Measurements from ENCODE around the gene CELF2. TPM values are rescaled to one million over a fixed set of nuclear protein-coding genes. Genes with fewer than 3 reads are reported as not detected.

The CELF2 gene
- total RNA-seq, 2 experiments from 2014 or later = 197 to 205 TPM

DNA sequence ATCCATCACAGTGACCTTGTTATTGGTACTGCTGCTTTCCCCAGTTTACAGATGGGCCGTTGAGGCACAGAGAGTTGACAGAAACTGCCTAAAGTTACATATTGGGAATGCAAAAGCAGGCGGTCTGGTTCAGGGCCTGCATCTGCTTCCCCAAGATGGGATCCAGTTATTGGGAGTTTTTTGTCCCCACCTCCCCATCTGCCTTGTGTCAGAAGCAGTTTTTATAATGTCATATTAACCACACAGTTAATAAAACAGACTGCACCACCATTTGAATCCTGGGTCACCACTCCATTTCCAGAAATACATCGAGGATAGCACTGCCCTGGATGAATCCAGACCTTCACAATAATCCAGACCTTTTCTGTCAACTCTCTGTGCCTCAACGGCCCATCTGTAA, 67.9 kb downstream of the CELF2 start:
- intact Hi-C loops (cut with DNase I, micrococcal nuclease) = no loop called here
- no peaks in the 10 kb centered on the region for H3K36me3 ChIP-seq (ENCODE audit: insufficient read depth, low read length)
- peaks cover 18% of the 10 kb centered on the region for H3K4me1 ChIP-seq (ENCODE audit: insufficient read depth, low read length)
- TF ChIP-seq, protein P1, sequence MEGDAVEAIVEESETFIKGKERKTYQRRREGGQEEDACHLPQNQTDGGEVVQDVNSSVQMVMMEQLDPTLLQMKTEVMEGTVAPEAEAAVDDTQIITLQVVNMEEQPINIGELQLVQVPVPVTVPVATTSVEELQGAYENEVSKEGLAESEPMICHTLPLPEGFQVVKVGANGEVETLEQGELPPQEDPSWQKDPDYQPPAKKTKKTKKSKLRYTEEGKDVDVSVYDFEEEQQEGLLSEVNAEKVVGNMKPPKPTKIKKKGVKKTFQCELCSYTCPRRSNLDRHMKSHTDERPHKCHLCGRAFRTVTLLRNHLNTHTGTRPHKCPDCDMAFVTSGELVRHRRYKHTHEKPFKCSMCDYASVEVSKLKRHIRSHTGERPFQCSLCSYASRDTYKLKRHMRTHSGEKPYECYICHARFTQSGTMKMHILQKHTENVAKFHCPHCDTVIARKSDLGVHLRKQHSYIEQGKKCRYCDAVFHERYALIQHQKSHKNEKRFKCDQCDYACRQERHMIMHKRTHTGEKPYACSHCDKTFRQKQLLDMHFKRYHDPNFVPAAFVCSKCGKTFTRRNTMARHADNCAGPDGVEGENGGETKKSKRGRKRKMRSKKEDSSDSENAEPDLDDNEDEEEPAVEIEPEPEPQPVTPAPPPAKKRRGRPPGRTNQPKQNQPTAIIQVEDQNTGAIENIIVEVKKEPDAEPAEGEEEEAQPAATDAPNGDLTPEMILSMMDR (IDR thresholded peaks at IDR 0.05) = no peak
- H3K27ac ChIP-seq (ENCODE audit: low read depth in 1 of 2, low read length in 2 of 2) = no peak overlapping the region
- H3K9me3 ChIP-seq (ENCODE audit: control insufficient read depth in 1 of 2, insufficient read depth in 1 of 2, low read length in 2 of 2) = no peaks in the 10 kb centered on the region
- POLR2A ChIA-PET = no interaction called here
- no peaks in the 10 kb centered on the region for H3K36me3 Mint-ChIP-seq (ENCODE audit: low read depth)
- CTCF ChIA-PET = no interaction called here
- no peaks in the 10 kb centered on the region for H3K27me3 Mint-ChIP-seq
- H3K4me3 Mint-ChIP-seq = no peak overlapping the region
- H3K4me1 Mint-ChIP-seq (ENCODE audit: low read depth) = no peaks in the 10 kb centered on the region
- no peaks in the 10 kb centered on the region for H3K27me3 ChIP-seq (ENCODE audit: control insufficient read depth in 1 of 2, insufficient read depth in 2 of 2, low read length in 2 of 2)
- no peak overlapping the region for H3K27ac Mint-ChIP-seq
- DNase-seq (no peak), ATAC-seq (ENCODE audit: poor library complexity) (no peak)
- H3K4me3 ChIP-seq (ENCODE audit: low read length) = no peak overlapping the region
- no peaks in the 10 kb centered on the region for H3K9me3 Mint-ChIP-seq

DNA sequence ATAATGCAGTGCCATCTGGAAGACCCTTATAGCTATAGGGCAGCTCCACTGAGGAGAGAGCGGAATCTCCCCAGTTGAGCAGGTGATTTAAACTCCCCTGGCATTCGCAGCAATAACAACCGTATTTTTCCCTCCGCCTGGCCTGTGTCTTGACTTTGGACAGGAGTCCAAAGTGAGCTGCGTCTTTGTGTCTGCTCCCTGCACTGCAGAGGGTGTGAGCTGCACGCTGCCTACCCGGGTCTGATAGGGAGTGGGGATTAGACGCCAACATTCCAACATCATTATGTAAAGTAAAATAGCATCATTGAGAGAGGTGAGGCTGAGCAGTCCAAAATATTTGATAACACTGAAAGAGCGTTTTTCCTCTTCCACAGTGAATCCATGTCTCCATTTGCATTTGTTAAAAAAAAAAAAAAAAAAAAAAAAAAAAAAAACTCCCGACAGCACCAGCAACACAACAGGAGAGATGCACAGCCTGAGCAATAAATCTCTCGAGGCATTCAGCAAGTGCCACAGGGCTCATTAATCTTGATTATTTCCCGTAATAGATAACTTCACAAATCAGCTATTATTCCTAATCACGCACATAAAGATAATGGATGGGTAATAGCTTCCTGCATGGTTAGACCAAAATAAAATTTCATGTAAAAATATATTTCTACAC, 68.6 kb downstream of the CELF2 start:
- H3K4me3 Mint-ChIP-seq = no peak overlapping the region
- no peaks in the 10 kb centered on the region for H3K36me3 ChIP-seq (ENCODE audit: insufficient read depth, low read length)
- POLR2A ChIA-PET = no interaction called here
- no peak for DNase-seq
- no peaks in the 10 kb centered on the region for H3K9me3 ChIP-seq (ENCODE audit: control insufficient read depth in 1 of 2, insufficient read depth in 1 of 2, low read length in 2 of 2)
- H3K27me3 Mint-ChIP-seq = no peaks in the 10 kb centered on the region
- no peak overlapping the region for H3K4me3 ChIP-seq (ENCODE audit: low read length)
- no peaks in the 10 kb centered on the region for H3K4me1 Mint-ChIP-seq (ENCODE audit: low read depth)
- TF ChIP-seq, protein P1 (IDR thresholded peaks at IDR 0.05) = no peak
- intact Hi-C loops (cut with DNase I, micrococcal nuclease) = no loop called here
- H3K4me1 ChIP-seq (ENCODE audit: insufficient read depth, low read length) = peaks cover 18% of the 10 kb centered on the region
- no peaks in the 10 kb centered on the region for H3K9me3 Mint-ChIP-seq
- no peaks in the 10 kb centered on the region for H3K27me3 ChIP-seq (ENCODE audit: control insufficient read depth in 1 of 2, insufficient read depth in 2 of 2, low read length in 2 of 2)
- no peaks in the 10 kb centered on the region for H3K36me3 Mint-ChIP-seq (ENCODE audit: low read depth)
- ATAC-seq (ENCODE audit: poor library complexity) = no peak
- H3K27ac Mint-ChIP-seq = no peak overlapping the region
- CTCF ChIA-PET = no interaction called here
- no peak overlapping the region for H3K27ac ChIP-seq (ENCODE audit: low read depth in 1 of 2, low read length in 2 of 2)

GRCh38 chr10:11087372-11087771, 69.7 kb downstream of the CELF2 start:
- Mint-ChIP-seq H3K4me3 (no peak overlapping the region), H3K9me3 (no peaks in the 10 kb centered on the region)

More at GRCh38 chr10:11087372-11087771, 69.7 kb downstream of the CELF2 start:
- H3K27ac ChIP-seq (ENCODE audit: low read depth in 1 of 2, low read length in 2 of 2) = no peak overlapping the region
- ChIA-PET CTCF (no interaction called here), POLR2A (no interaction called here)
- H3K36me3 ChIP-seq (ENCODE audit: insufficient read depth, low read length) = no peaks in the 10 kb centered on the region
- H3K4me1 Mint-ChIP-seq (ENCODE audit: low read depth) = no peaks in the 10 kb centered on the region
- no peaks in the 10 kb centered on the region for H3K27me3 Mint-ChIP-seq
- H3K9me3 ChIP-seq (ENCODE audit: control insufficient read depth in 1 of 2, insufficient read depth in 1 of 2, low read length in 2 of 2) = no peaks in the 10 kb centered on the region
- intact Hi-C loops (cut with DNase I, micrococcal nuclease) = no loop called here
- TF ChIP-seq, protein P1 (IDR thresholded peaks at IDR 0.05) = no peak
- no peak for ATAC-seq (ENCODE audit: poor library complexity)
- H3K4me1 ChIP-seq (ENCODE audit: insufficient read depth, low read length) = peaks cover 18% of the 10 kb centered on the region
- no peaks in the 10 kb centered on the region for H3K36me3 Mint-ChIP-seq (ENCODE audit: low read depth)
- no peaks in the 10 kb centered on the region for H3K27me3 ChIP-seq (ENCODE audit: control insufficient read depth in 1 of 2, insufficient read depth in 2 of 2, low read length in 2 of 2)
- H3K4me3 ChIP-seq (ENCODE audit: low read length) = no peak overlapping the region
- H3K27ac Mint-ChIP-seq = no peak overlapping the region
- DNase-seq = no peak
